Measurements from ENCODE around the gene PIK3C2G.

DNA sequence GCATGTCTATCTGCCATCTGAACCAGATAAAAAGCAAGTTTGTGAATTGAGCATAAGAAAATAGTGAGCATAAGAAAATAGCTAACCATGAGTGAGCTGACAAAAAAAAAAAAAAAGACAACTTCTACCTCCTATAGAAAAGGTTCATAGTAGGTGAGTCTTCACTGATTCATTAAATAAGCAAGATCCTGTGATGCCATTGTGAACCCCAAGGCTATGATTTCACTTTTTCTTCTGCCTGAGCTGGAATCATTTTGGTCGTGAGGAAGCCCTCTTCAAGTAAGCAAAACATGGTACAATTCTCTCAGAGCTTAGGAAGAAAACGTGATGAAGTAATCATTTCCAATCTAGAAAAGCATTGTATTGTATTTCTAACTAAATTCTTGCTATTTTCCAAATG is 1.2 kb downstream of the PIK3C2G start:
- TF ChIP-seq EZH2 (IDR thresholded peaks at IDR 0.05; ENCODE audit: insufficient read depth, poor library complexity, severe bottlenecking) (no peak), EZH2phosphoT487 (IDR thresholded peaks at IDR 0.05; ENCODE audit: insufficient read depth, low read depth) (no peak)
